ENCODE data around the gene GALNT14.

GALNT14 gene

GRCh38 chr2:31066086-31066485, 72.2 kb downstream of the GALNT14 start:
- Mint-ChIP-seq H3K4me1 (ENCODE audit: low read depth) (no peaks in the 10 kb centered on the region), H3K36me3 (ENCODE audit: low read depth) (no peaks in the 10 kb centered on the region), H3K27me3 (no peaks in the 10 kb centered on the region), H3K4me3 (no peak overlapping the region), H3K9me3 (no peaks in the 10 kb centered on the region), H3K27ac (no peak overlapping the region)

DNA sequence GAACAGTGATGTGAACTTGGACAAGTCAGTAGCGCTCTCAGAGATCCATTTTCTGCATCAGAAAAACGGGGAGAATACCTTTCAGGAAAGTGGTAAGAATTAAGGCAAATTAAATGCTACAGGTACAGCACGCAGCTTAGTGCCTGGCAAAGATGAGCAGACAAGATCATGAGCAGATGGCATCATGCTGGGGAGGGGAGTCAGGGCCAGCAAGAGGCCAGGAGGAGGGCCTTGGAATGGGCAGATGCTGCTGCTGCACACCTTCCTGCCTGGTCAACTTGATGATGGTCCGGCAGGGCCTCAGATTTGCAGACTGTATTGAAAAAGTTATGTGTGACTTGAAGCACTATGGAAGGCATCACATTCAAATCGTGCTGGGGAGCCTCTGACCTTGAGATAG, 72.9 kb downstream of the GALNT14 start:
- H3K4me3 Mint-ChIP-seq = no peak overlapping the region
- H3K27me3 Mint-ChIP-seq = no peaks in the 10 kb centered on the region
- no peaks in the 10 kb centered on the region for H3K9me3 Mint-ChIP-seq
- H3K27ac Mint-ChIP-seq = no peak overlapping the region
- H3K4me1 Mint-ChIP-seq (ENCODE audit: low read depth) = no peaks in the 10 kb centered on the region
- H3K36me3 Mint-ChIP-seq (ENCODE audit: low read depth) = no peaks in the 10 kb centered on the region

DNA sequence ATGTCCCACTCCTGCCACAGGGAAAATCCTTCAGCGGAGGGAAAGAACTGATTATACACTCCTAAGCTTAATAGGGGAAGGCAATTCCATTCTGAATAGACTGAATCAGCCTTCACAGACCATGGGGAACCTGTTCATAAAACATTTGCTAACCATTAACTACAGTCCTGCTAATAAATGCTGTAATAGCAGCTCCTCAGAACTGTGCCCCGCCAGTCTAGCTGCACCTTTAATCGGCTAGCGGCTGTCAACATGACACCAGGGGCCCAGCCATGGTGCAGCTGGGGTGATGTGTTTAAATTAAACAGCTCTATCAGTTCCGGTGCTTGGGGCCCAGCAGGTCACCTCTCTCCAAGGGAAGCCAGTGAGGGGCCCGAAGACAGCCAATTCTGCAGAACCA, 77.8 kb downstream of the GALNT14 start:
- no peak overlapping the region for H3K4me3 Mint-ChIP-seq
- H3K36me3 Mint-ChIP-seq (ENCODE audit: low read depth) = no peaks in the 10 kb centered on the region
- no peaks in the 10 kb centered on the region for H3K9me3 Mint-ChIP-seq
- no peaks in the 10 kb centered on the region for H3K4me1 Mint-ChIP-seq (ENCODE audit: low read depth)
- no peak overlapping the region for H3K27ac Mint-ChIP-seq
- no peaks in the 10 kb centered on the region for H3K27me3 Mint-ChIP-seq

- no peaks in the 10 kb centered on the region for H3K9me3 Mint-ChIP-seq
- H3K4me1 Mint-ChIP-seq (ENCODE audit: low read depth) = no peaks in the 10 kb centered on the region
- H3K27me3 Mint-ChIP-seq = no peaks in the 10 kb centered on the region
- H3K36me3 Mint-ChIP-seq (ENCODE audit: low read depth) = no peaks in the 10 kb centered on the region
- no peak overlapping the region for H3K4me3 Mint-ChIP-seq
- no peak overlapping the region for H3K27ac Mint-ChIP-seq
Observed at GRCh38 chr2:31058096-31059035, 79.9 kb downstream of the GALNT14 start.

DNA sequence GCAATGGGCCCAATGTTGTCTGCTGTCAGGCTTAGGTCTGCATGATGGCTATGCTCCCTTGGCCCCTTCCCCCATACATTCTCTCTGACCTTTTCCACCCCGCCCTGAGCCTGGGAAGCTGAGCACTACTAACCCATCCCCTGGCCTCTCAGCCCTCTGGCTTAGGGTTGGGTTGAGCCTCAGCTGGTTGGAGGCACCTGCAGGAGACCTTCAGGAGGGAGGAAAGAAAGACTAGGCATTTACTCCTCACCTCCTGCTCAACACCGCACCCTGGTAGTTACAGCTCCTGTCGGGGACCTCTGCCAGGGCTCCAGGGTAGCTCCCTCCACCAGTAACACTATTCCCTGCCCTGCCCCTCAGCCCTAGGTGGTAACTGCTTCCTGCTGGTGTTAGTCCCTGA, 80.5 kb downstream of the GALNT14 start:
- Mint-ChIP-seq H3K27ac (no peak overlapping the region), H3K27me3 (no peaks in the 10 kb centered on the region)

DNA sequence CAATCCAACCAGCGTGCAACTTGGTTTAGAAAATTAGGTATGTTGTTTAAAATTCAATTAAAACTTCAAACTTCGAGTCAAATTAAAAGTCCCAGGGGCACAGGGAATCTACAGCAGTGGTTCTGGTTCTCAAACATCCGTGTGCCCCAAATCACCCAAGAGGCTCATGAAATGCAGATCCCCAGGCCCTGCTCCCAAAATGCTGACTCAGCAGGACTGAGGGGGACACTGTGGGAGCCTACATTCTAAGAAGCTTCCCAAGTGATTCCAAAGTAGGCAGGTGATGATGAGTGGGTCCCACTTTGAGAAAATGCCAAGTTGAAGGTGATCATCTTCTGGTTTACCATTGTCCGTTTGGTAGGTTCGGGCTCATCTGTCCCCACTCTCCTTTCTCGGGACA, 82.3 kb downstream of the GALNT14 start:
- H3K27ac Mint-ChIP-seq = no peak overlapping the region
- peaks cover 7% of the 10 kb centered on the region for H3K4me1 Mint-ChIP-seq (ENCODE audit: low read depth)
- no peaks in the 10 kb centered on the region for H3K27me3 Mint-ChIP-seq
- no peaks in the 10 kb centered on the region for H3K9me3 Mint-ChIP-seq
- H3K4me3 Mint-ChIP-seq = no peak overlapping the region
- H3K36me3 Mint-ChIP-seq (ENCODE audit: low read depth) = no peaks in the 10 kb centered on the region

More for the DNA sequence above, 80.5 kb downstream of the GALNT14 start:
- Mint-ChIP-seq H3K4me3 (no peak overlapping the region), H3K9me3 (no peaks in the 10 kb centered on the region), H3K4me1 (ENCODE audit: low read depth) (no peaks in the 10 kb centered on the region), H3K36me3 (ENCODE audit: low read depth) (no peaks in the 10 kb centered on the region)

GRCh38 chr2:31054842-31055388, 83.3 kb downstream of the GALNT14 start:
- Mint-ChIP-seq H3K27ac (no peak overlapping the region), H3K27me3 (no peaks in the 10 kb centered on the region), H3K4me3 (no peak overlapping the region), H3K4me1 (ENCODE audit: low read depth) (peaks cover 7% of the 10 kb centered on the region), H3K9me3 (no peaks in the 10 kb centered on the region), H3K36me3 (ENCODE audit: low read depth) (no peaks in the 10 kb centered on the region)

- H3K4me3 Mint-ChIP-seq = no peak overlapping the region
- no peaks in the 10 kb centered on the region for H3K27me3 Mint-ChIP-seq
- peaks cover 7% of the 10 kb centered on the region for H3K4me1 Mint-ChIP-seq (ENCODE audit: low read depth)
- no peaks in the 10 kb centered on the region for H3K9me3 Mint-ChIP-seq
- no peak overlapping the region for H3K27ac Mint-ChIP-seq
- H3K36me3 Mint-ChIP-seq (ENCODE audit: low read depth) = no peaks in the 10 kb centered on the region
Observed at GRCh38 chr2:31053929-31054782, 84.1 kb downstream of the GALNT14 start.

GRCh38 chr2:31052284-31052683, 86.0 kb downstream of the GALNT14 start:
- no peaks in the 10 kb centered on the region for H3K9me3 Mint-ChIP-seq
- no peak overlapping the region for H3K27ac Mint-ChIP-seq
- H3K27me3 Mint-ChIP-seq = no peaks in the 10 kb centered on the region
- H3K4me1 Mint-ChIP-seq (ENCODE audit: low read depth) = peaks cover 7% of the 10 kb centered on the region
- no peaks in the 10 kb centered on the region for H3K36me3 Mint-ChIP-seq (ENCODE audit: low read depth)
- no peak overlapping the region for H3K4me3 Mint-ChIP-seq

DNA sequence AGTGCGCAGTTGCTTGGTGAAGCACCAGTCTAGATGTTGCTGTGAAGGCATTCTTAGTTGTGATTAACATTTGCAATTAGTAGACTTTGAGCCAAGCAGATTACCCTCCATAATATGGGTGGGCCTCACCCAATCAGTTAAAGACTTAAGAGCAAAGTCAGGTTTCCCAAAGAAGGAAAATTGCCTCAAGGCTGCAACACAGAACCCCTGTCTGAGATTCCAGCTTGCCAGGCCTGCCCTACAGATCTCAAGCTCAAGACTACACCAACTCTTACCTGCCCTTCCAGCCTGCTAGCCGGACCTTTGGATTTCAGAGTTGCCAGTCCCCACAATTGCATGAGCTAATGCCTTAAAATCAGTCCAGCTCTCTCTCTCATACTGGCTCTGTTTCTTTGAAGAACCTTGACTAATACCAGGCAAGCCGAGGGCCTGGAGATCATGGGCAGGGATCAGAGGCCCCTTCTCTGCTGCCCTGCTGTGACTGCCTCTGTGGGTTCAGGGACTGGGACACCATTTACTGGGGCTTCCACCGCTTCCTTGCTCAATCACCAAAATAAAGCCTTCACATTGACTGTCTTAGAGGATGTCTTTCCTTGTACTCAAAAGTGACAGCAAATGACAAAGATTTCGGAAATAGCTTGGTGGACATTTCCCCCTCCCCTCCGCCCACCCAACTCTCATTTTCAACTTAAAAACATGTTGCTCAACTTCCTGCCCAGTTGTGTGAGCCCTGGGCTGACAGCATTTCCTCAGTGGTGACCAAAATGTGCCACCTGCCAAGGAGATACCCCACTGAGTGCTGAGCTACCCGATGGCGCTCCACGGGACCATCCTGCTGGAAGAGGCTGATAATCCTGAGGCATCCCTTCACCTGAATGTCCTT, 86.7 kb downstream of the GALNT14 start:
- Mint-ChIP-seq H3K36me3 (ENCODE audit: low read depth) (no peaks in the 10 kb centered on the region), H3K4me3 (no peak overlapping the region)

GRCh38 chr2:31049916-31050588, 88.2 kb downstream of the GALNT14 start:
- Mint-ChIP-seq H3K4me1 (ENCODE audit: low read depth) (peaks cover 7% of the 10 kb centered on the region), H3K9me3 (no peaks in the 10 kb centered on the region), H3K36me3 (ENCODE audit: low read depth) (no peaks in the 10 kb centered on the region), H3K27me3 (no peaks in the 10 kb centered on the region), H3K27ac (no peak overlapping the region), H3K4me3 (no peak overlapping the region)

More for the DNA sequence above, 86.7 kb downstream of the GALNT14 start:
- Mint-ChIP-seq H3K9me3 (no peaks in the 10 kb centered on the region), H3K27ac (no peak overlapping the region), H3K27me3 (no peaks in the 10 kb centered on the region), H3K4me1 (ENCODE audit: low read depth) (peaks cover 7% of the 10 kb centered on the region)

DNA sequence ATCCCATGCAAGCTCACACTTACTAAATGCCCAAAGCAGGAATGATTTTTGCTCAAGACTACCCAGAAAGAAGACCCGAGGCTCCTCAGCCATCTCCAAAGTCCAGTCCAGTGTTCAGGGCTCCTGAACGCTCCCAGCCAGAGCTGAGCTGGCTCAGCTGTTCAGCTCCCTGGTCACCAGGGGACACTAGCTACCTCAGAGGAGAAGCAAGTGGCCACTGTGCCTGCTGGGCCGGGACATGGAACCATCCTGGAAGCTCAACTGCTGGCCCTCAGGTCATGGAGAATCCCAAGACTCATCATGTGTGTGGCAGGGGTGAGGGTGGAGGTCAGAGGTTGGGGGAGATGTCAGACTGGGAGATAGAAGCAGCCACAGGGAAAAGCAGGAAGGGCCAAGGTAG, 89.0 kb downstream of the GALNT14 start:
- Mint-ChIP-seq H3K4me3 (no peak overlapping the region), H3K9me3 (no peaks in the 10 kb centered on the region), H3K27ac (no peak overlapping the region), H3K4me1 (ENCODE audit: low read depth) (peaks cover 7% of the 10 kb centered on the region), H3K27me3 (no peaks in the 10 kb centered on the region), H3K36me3 (ENCODE audit: low read depth) (no peaks in the 10 kb centered on the region)

- Mint-ChIP-seq H3K4me3 (no peak overlapping the region), H3K27me3 (no peaks in the 10 kb centered on the region), H3K36me3 (ENCODE audit: low read depth) (no peaks in the 10 kb centered on the region), H3K27ac (no peak overlapping the region), H3K9me3 (no peaks in the 10 kb centered on the region), H3K4me1 (ENCODE audit: low read depth) (peaks cover 7% of the 10 kb centered on the region)
Observed at GRCh38 chr2:31047599-31047998, 90.6 kb downstream of the GALNT14 start.

DNA sequence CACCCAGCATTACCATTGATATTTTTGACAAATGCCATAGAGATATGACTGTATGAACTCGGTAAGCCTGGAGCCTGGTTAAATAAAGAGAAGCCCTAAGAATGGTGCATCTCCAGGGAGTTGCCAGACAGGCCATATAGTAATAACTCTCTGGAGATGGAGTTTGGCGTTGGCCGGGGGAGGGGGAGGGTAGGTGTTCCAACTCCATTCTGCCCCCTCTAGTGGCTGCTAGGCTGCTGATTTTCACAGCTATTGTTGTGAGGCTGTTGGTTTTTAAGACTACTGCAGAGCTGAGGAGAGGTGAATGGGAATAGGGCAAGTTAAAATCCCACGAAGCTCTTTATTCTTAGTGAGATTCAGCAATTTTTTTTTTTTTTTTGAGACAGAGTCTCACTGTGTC, 99.9 kb downstream of the GALNT14 start:
- no peak overlapping the region for H3K27ac Mint-ChIP-seq
- H3K27me3 Mint-ChIP-seq = no peaks in the 10 kb centered on the region
- H3K36me3 Mint-ChIP-seq (ENCODE audit: low read depth) = peaks cover 4% of the 10 kb centered on the region
- H3K4me1 Mint-ChIP-seq (ENCODE audit: low read depth) = no peaks in the 10 kb centered on the region
- H3K9me3 Mint-ChIP-seq = peaks cover 31% of the 10 kb centered on the region
- H3K4me3 Mint-ChIP-seq = no peak overlapping the region

Data from stimulated activated naive CD8-positive, alpha-beta T cell treated with anti-CD3 and anti-CD28 coated beads, Interleukin-15, Interleukin-2, amounts not matched to agents 100 ng/mL and 50 ng/mL, for 24 hours (primary cell).